Motor neuron (in vitro differentiated cells): ENCODE data around the gene C2CD3. TPM values are rescaled to one million over a fixed set of nuclear protein-coding genes. Genes with fewer than 3 reads are reported as not detected.

ENCODE experiments used
- ATAC-seq, 8 experiments: fragments of 200-7000 bp; cut with Tn5 transposase; replicated peaks in 6 of 8; 2 replicates each; pipeline ENCODE4 v1.8.0; 2021; ENCODE audit warnings: mild to moderate bottlenecking in 8 of 8, moderate library complexity in 8 of 8
- H3K27ac ChIP-seq, 2 donors: fragments of 250-450 bp; sonication (Bioruptor Pico); 2 replicates each; pipeline ENCODE4 v1.9.0; 2021; ENCODE audit warnings: antibody characterized with exemption in 2 of 2, mild to moderate bottlenecking in 2 of 2, moderate library complexity in 1 of 2
- H3K4me1 ChIP-seq, 2 donors: fragments of 250-450 bp; sonication (Bioruptor Pico); replicated peaks in 1 of 2; 2 replicates each; pipeline ENCODE4 v1.6.1; 2021; ENCODE audit warnings: antibody characterized with exemption in 2 of 2, mild to moderate bottlenecking in 2 of 2, moderate library complexity in 1 of 2
- H3K4me3 ChIP-seq, 5 donors: fragments of 250-450 bp; sonication (Bioruptor Pico); 2 replicates each; pipeline ENCODE4 v1.9.0; 2021; ENCODE audit warnings: antibody characterized with exemption in 5 of 5, mild to moderate bottlenecking in 5 of 5, moderate library complexity in 4 of 5
- WGBS, 10 experiments: fragments of 450-650 bp; shearing (Covaris generic); methylation state at CpG; one replicate each; pipeline ENCODE4 v1.0.0; 2022; 5-methylcytosine and 5-hydroxymethylcytosine counted together
- in situ Hi-C, 9 experiments: fragments of 400-800 bp; cut with MboI; loops; one replicate each; pipeline ENCODE4 v1.15.0; 2021; ENCODE audit warnings: low sequenced_read_pairs in 9 of 9, low pct_unique_long_range_greater_than_20kb in 2 of 9; ENCODE audit not compliant: unreplicated experiment in 9 of 9
- total RNA-seq, 8 experiments: library from RNA; unstranded; fragments of 300-600 nt; gene quantifications; 2 replicates each; pipeline versions ENCODE4 v1.2.3 to v1.2.4, GENCODE V29; 2022

The C2CD3 gene
- total RNA-seq, 8 experiments from 2014 or later: 8.0 to 26.3 (median 15.2) TPM

DNA sequence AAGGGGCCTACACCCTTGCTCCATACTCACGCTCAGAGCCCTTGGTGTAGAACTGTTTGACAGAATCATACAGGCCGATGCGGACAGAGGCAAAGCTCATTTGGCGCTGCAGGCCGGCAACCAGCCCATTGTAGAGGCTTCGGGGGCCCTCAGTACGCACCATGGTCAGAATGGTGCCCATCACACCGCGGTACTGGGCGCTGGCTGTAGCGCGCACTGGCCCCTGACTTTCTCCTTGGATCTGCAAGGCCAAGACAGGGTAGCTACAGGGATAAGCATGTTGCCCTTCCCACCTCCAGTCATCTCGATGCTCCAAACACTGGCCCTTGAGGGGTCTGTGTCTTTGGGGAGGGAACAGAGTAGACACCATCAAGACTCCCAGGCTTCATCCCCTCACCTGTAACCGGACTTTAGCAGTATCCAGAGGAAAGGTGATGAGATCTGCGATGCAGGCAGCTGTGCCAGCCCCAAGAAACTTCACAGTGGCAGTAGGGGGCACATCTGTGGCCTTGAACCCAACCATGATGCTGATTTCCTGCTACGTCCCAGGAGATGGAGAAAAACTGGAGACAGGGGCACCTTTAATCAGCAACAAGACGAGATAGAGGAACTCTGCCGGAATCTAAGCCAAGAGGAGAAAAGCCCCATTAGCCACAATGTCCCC lies 192.8 kb downstream of the C2CD3 start:
- ATAC-seq: no peak
- Histone ChIP-seq H3K4me3 (no peak overlapping the region), H3K27ac (no peak overlapping the region), H3K4me1 (peaks cover 0 to 5% of the 10 kb centered on the region in 2 donors)
- in situ Hi-C loops: no loop called here
- 89 to 100% (median 92%) methylated on average over 2 to 7 of the region's 18 CpGs; no CpG with 5 or more reads in 3 of the 10 experiments for WGBS, 10 experiments

GRCh38 chr11:73976451-73977151 lies 194.2 kb downstream of the C2CD3 start:
- Histone ChIP-seq H3K4me1 (peaks cover 0 to 2% of the 10 kb centered on the region in 2 donors), H3K27ac (no peak overlapping the region), H3K4me3 (no peak overlapping the region)
- in situ Hi-C loops: no loop called here
- 73 to 100% (median 98%) methylated on average over 1 to 5 of the region's 14 CpGs; no CpG with 5 or more reads in 2 of the 10 experiments for whole genome bisulfite sequencing, 10 experiments
- ATAC-seq: no peak

DNA sequence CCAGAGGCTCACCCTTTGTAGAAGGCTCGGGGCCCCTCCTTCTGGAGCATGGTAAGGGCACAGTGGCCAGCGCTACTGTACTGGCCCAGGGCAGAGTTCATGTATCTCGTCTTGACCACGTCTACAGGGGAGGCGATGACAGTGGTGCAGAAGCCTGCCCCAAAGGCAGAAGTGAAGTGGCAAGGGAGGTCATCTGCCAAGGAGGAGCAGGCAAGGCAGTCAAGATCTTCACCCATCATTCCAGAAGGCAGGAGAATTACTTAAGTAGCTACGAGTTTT lies 195.4 kb downstream of the C2CD3 start:
- 80 to 100% (median 83%) methylated on average over 1 to 3 of the region's 6 CpGs; no CpG with 5 or more reads in 5 of the 10 experiments for WGBS, 10 experiments
- Histone ChIP-seq H3K4me3 (no peak overlapping the region), H3K4me1 (no peaks in the 10 kb centered on the region), H3K27ac (no peak overlapping the region)
- in situ Hi-C loops: no loop called here
- ATAC-seq: no peak

DNA sequence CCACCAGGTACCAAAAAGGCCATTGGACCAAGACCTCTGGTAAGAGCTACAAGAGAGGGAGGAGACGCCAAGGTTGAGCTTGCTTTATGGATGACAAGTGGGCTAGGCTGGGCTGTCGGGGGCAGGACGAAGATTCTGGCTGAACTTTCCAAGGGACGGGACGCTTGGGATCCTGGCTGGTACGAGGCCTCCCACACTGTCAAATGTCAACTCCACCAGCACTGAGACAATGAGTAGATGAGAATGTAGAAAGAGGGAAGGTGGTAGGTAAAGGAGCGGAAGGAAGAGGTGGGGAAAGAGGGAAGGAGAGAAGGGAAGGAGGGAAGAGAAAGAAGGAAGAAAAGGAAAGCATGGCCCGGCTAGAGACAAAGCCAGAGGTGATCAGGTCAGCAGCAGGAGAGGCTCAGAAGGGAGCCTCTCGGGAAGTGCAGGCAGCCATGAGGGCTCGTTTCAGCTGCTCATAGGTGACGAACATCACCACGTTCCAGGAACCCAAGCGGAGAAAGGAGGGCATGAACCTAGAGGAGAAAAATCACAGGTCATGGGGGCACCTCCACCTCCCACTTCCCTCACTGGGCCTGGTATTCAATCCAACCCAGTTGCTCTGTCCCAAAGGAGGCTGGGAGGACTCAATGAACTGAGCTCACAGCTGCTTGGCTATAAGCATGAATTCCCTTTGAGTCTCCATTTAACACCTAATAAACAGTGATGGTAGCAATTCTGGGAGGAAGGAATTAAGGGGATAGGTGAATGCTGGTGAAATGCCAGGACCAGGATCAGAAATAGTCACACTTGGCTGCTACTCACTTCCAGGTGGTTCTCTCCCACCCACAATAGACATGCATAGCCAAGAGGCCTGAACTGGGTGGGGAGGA lies 196.0 kb downstream of the C2CD3 start:
- in situ Hi-C loops: no loop called here
- H3K4me1 ChIP-seq: no peaks in the 10 kb centered on the region
- WGBS, 10 experiments: 90 to 100% (median 94%) methylated on average over 2 to 12 of the region's 13 CpGs; no CpG with 5 or more reads in 1 of the 10 experiments
- no peak overlapping the region for H3K4me3 ChIP-seq
- no peak overlapping the region for H3K27ac ChIP-seq
- no peak for ATAC-seq

DNA sequence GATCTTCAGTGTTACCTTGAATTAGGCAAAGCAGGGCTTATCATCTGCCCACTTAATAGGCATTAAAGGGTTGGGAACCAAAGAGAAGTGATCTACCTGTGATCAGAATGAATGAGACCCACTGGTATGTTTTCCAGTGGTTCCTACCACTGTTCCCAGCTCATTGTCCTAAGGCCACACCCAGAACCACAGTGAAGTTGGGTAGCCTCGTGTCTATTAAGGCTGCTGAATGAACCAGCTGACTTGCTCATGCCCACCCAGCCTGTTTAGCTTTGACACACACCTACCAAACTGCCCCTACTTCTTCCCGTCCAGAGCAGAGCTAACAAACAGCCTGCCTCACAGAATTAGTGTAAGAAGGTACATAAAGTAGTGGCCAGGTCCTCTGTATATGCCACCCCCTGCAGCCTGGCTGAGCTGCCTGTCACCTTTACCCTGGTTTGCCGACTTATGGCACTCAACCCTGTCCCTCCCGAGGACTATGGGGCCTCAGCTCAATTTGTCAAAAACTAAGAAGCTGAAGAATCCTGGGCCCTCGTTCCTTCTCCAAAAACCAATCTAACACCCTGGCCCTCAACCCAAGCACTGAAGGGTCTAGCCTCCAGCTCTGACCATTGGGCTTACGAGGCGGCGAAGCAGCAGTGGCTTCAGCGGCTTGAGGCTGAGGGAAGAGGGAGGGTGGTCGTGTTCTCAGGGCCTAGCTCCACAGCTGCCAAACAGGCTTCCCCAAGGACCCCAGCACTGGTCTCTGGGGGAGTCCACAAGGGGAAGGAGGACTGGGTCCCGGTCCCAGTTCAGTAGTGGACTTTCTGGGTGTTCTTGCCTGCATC lies 198.0 kb downstream of the C2CD3 start:
- Histone ChIP-seq H3K4me3 (no peak overlapping the region), H3K27ac (no peak overlapping the region), H3K4me1 (no peaks in the 10 kb centered on the region)
- WGBS, 10 experiments: 42 to 88% (median 77%) methylated on average over 2 to 7 of the region's 11 CpGs; no CpG with 5 or more reads in 2 of the 10 experiments
- no peak for ATAC-seq
- in situ Hi-C loops: no loop called here

GRCh38 chr11:73972187-73972586 lies 198.6 kb downstream of the C2CD3 start:
- Histone ChIP-seq H3K27ac (no peak overlapping the region), H3K4me3 (no peak overlapping the region), H3K4me1 (no peaks in the 10 kb centered on the region)
- no peak for ATAC-seq
- in situ Hi-C loops: no loop called here
- WGBS, 10 experiments: 40 to 100% methylated on average over 1 of the region's 1 CpG; no CpG with 5 or more reads in 8 of the 10 experiments

- no peak overlapping the region for H3K27ac ChIP-seq
- in situ Hi-C loops: no loop called here
- H3K4me1 ChIP-seq: no peaks in the 10 kb centered on the region
- 67 to 100% (median 95%) methylated on average over 1 to 3 of the region's 6 CpGs; no CpG with 5 or more reads in 5 of the 10 experiments for WGBS, 10 experiments
- no peak for ATAC-seq
- no peak overlapping the region for H3K4me3 ChIP-seq
Measured at GRCh38 chr11:73971175-73971719, 199.6 kb downstream of the C2CD3 start.

DNA sequence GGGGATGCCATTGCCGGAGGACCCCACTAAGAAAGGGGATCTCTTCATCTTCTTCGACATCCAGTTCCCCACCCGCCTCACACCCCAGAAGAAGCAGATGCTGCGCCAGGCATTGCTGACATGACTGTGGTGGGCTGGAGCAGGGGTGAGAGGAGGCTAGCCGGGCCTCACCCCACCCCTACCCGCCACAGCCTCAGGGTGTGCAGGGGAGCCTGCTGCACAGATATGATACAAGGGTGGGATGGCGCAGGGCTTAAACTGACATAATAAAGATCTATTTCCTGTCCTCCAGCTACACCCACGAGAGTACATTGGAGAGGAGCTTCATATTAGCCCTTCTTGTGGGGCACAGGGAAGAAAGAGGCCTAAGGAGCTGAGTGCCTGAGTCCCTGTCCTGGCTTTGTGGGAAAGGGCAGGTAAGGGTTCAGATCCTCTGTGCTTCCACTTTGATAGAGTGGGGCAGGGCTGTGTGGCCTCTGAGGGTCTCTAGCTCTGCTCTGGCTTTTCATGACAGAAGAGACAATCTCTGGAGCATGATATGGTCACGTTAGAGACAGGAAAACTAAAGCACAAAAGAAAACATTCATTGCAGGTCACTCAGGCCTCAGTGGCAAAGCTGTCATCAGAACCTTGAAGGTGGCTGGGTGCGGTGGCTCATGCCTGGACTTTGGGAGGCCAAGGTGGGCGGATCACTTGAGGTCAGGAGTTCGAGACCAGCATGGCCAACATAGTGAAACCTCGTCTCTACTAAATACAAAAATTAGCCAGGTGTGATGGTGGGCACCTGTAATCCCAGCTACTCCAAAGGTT lies 200.6 kb downstream of the C2CD3 start:
- in situ Hi-C loops: no loop called here
- Histone ChIP-seq H3K27ac (no peak overlapping the region), H3K4me3 (no peak overlapping the region), H3K4me1 (no peaks in the 10 kb centered on the region)
- WGBS, 10 experiments: 46 to 100% (median 94%) methylated on average over 1 to 6 of the region's 13 CpGs; no CpG with 5 or more reads in 2 of the 10 experiments
- ATAC-seq: peak in 2 of 8 experiments; percentile 31 to 72

DNA sequence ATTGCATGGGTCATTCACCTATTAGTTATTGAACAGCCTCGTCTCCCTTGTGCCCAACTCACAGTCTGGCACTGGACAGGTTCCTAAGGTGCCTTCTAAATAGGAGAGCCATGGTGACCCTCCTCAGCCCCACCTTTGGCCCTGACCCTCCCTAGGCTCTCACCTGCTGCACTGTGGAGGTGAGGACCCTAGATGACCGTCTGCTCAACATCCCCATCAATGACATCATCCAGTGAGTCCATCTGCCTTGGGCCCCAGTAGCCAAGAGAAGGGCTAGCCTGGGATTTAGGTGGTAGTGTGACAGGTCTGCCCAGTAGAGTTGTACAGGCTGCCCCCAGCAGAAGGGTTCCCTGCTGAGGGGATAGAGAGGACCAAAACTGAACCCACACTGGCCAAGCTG lies 201.7 kb downstream of the C2CD3 start:
- in situ Hi-C loops: no loop called here
- Histone ChIP-seq H3K4me3 (no peak overlapping the region), H3K27ac (no peak overlapping the region), H3K4me1 (peaks cover 0 to 4% of the 10 kb centered on the region in 2 donors)
- 41 to 89% (median 80%) methylated on average over 1 to 2 of the region's 2 CpGs; no CpG with 5 or more reads in 7 of the 10 experiments for WGBS, 10 experiments
- no peak for ATAC-seq

GRCh38 chr11:73968356-73968966 lies 202.3 kb downstream of the C2CD3 start:
- no peak overlapping the region for H3K4me3 ChIP-seq
- H3K27ac ChIP-seq: no peak overlapping the region
- in situ Hi-C loops: no loop called here
- ATAC-seq: no peak
- 80 to 100% (median 85%) methylated on average over 1 to 13 of the region's 15 CpGs; no CpG with 5 or more reads in 4 of the 10 experiments for WGBS, 10 experiments
- H3K4me1 ChIP-seq: peaks cover 0 to 4% of the 10 kb centered on the region in 2 donors

DNA sequence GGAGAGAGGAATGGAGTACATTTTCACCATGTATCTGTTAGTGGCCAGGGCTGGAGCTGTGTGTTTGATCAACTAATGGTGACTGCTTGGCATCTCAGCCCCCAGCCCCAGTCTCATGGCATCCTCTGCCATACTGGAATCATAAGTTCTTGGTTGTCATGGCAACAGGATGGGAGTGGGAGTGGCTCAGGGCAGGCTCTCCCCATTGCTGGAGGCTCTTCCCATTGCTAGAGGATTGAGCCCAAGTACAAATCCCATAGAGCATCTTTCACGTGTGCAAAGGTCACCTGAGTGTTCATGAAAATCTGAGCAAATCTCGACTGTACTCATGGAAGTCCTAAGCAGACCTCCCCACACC lies 205.1 kb downstream of the C2CD3 start:
- Histone ChIP-seq H3K4me1 (peaks cover 0 to 4% of the 10 kb centered on the region in 2 donors), H3K27ac (no peak overlapping the region), H3K4me3 (no peak overlapping the region)
- WGBS, 10 experiments: 20 to 83% (median 45%) methylated on average over 1 to 2 of the region's 2 CpGs; no CpG with 5 or more reads in 5 of the 10 experiments
- ATAC-seq: no peak
- in situ Hi-C loops: no loop called here
